ENCODE data around the gene TICAM1. TPM values are rescaled to one million over a fixed set of nuclear protein-coding genes. Genes with fewer than 3 reads are reported as not detected.
"Not testable (repeated sequence)": the region's sequence is repeated elsewhere in the genome, so short reads cannot be mapped to it uniquely, and the experiment has no call there.

TICAM1 gene
- total RNA-seq, 2 donors from 2014 or later = 2.9 to 4.6 TPM

GRCh38 chr19:4792019-4792865, 39.3 kb downstream of the TICAM1 start:
- 5 to 16% methylated on average over 32 to 75 of the region's 75 CpGs for WGBS, 2 experiments (ENCODE audit: insufficient coverage in 1 of 2, insufficient read length in 1 of 2)
- Histone ChIP-seq H3K36me3 (ENCODE audit: control insufficient read depth, insufficient read depth, low read length) (peaks cover 25% of the 10 kb centered on the region), H3K4me3 (ENCODE audit: low read length) (peak overlapping the region; percentile 82), H3K27ac (ENCODE audit: low read depth, low read length) (peak overlapping the region; percentile 88), H3K9ac (ENCODE audit: extremely low read depth, low read length, poor library complexity, severe bottlenecking) (peak overlapping the region; percentile 97)
- H3K9me3 ChIP-seq (ENCODE audit: control insufficient read depth, low read length); H3K27me3 ChIP-seq (ENCODE audit: control insufficient read depth, insufficient read depth, low read length, poor library complexity, severe bottlenecking); H3K9me3 Mint-ChIP-seq; H3K27me3 Mint-ChIP-seq (ENCODE audit: insufficient read depth); H3K4me1 ChIP-seq (ENCODE audit: control insufficient read depth, insufficient read depth, low read length): not testable (repeated sequence)
- H3K27ac Mint-ChIP-seq = peak overlapping the region; percentile 89
- H3K4me1 Mint-ChIP-seq = peaks cover 12% of the 10 kb centered on the region
- peaks cover 33% of the 10 kb centered on the region for H3K36me3 Mint-ChIP-seq (ENCODE audit: low read depth)
- peak; percentile 18 for TF ChIP-seq CTCF (conservative IDR thresholded peaks at IDR 0.05)
- peak; percentile 58 for DNase-seq
- H3K4me3 Mint-ChIP-seq = peak overlapping the region; percentile 64

GRCh38 chr19:4791183-4792018, 40.1 kb downstream of the TICAM1 start, which contains the start of gene FEM1A:
Gene FEM1A (plus strand): TSS chr19:4791734. CDS start chr19:4791855, 121 bp downstream.
- Histone ChIP-seq H3K36me3 (ENCODE audit: control insufficient read depth, insufficient read depth, low read length) (peaks cover 21% of the 10 kb centered on the region), H3K4me3 (ENCODE audit: low read length) (peak within 1 kb of the TSS; percentile 82), H3K27ac (ENCODE audit: low read depth, low read length) (peak within 1 kb of the TSS; percentile 88), H3K9me3 (ENCODE audit: control insufficient read depth, low read length) (no peaks in the 10 kb centered on the region), H3K27me3 (ENCODE audit: control insufficient read depth, insufficient read depth, low read length, poor library complexity, severe bottlenecking) (no peaks in the 10 kb centered on the region), H3K4me1 (ENCODE audit: control insufficient read depth, insufficient read depth, low read length) (peaks cover 5% of the 10 kb centered on the region), H3K9ac (ENCODE audit: extremely low read depth, low read length, poor library complexity, severe bottlenecking) (peak within 1 kb of the TSS; percentile 97)
- peak; percentile 99 for DNase-seq
- H3K9me3 Mint-ChIP-seq = no peaks in the 10 kb centered on the region
- H3K4me1 Mint-ChIP-seq = peaks cover 12% of the 10 kb centered on the region
- peaks cover 3% of the 10 kb centered on the region for H3K27me3 Mint-ChIP-seq (ENCODE audit: insufficient read depth)
- 0 to 1% methylated on average over 45 to 80 of the region's 80 CpGs for WGBS, 2 experiments (ENCODE audit: insufficient coverage in 1 of 2, insufficient read length in 1 of 2)
- TF ChIP-seq CTCF (conservative IDR thresholded peaks at IDR 0.05) = peak; percentile 100
- H3K36me3 Mint-ChIP-seq (ENCODE audit: low read depth) = peaks cover 27% of the 10 kb centered on the region
- peak within 1 kb of the TSS; percentile 93 for H3K27ac Mint-ChIP-seq
- H3K4me3 Mint-ChIP-seq = peak within 1 kb of the TSS; percentile 64

DNA sequence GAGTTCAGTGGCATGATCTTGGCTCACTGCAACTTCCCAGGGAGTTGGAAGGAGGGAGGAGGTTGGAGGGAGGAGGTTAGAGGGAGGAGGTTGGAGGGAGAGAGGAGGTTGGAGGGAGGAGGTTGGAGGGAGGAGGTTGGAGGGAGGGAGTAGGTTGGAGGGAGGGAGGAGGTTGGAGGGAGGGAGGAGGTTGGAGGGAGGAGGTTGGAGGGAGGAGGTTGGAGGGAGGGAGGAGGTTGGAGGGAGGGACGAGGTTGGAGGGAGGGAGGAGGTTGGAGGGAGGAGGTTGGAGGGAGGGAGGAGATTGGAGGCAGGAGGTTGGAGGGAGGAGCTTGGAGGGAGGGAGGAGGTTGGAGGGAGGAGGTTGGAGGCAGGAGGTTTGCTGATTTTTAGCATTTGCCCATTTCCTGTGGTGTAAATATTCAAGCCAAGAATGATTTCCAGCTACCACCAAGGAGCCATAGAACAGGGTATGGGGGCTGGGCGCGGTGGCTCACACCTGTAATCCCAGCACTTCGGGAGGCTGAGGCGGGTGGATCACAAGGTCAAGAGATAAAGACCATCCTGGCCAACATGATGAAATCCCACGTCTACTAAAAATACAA, 45.0 kb downstream of the TICAM1 start:
- H3K27me3 Mint-ChIP-seq (ENCODE audit: insufficient read depth) = peaks cover 12% of the 10 kb centered on the region
- H3K4me1 Mint-ChIP-seq; H3K4me3 ChIP-seq (ENCODE audit: low read length); H3K4me1 ChIP-seq (ENCODE audit: control insufficient read depth, insufficient read depth, low read length); H3K4me3 Mint-ChIP-seq; H3K9me3 ChIP-seq (ENCODE audit: control insufficient read depth, low read length); H3K9ac ChIP-seq (ENCODE audit: extremely low read depth, low read length, poor library complexity, severe bottlenecking); H3K36me3 ChIP-seq (ENCODE audit: control insufficient read depth, insufficient read depth, low read length); H3K27ac Mint-ChIP-seq; H3K27ac ChIP-seq (ENCODE audit: low read depth, low read length); H3K27me3 ChIP-seq (ENCODE audit: control insufficient read depth, insufficient read depth, low read length, poor library complexity, severe bottlenecking); DNase-seq; H3K9me3 Mint-ChIP-seq; H3K36me3 Mint-ChIP-seq (ENCODE audit: low read depth): not testable (repeated sequence)
- 90 to 100% methylated on average over 1 to 5 of the region's 6 CpGs for WGBS, 2 experiments (ENCODE audit: insufficient coverage in 1 of 2, insufficient read length in 1 of 2)
